Activated naive CD8-positive, alpha-beta T cell treated with anti-CD3 and anti-CD28 coated beads, Interleukin-2, amount 50 U/mL, for 24 hours (primary cell): Measurements from ENCODE around the gene SMOC2.

Experiments
- ATAC-seq: fragments of 150-1000 bp; cut with Tn5 transposase; one replicate; pipeline ENCODE4 v1.10.0; 2021
- DNase-seq: peaks from one replicate; pipeline ENCODE4 v3.0.0; 2021
- H3K27ac Mint-ChIP-seq: one replicate; pipeline ENCODE4 v1.8.0; 2021; ENCODE audit warnings: mild to moderate bottlenecking, mixed read lengths
- H3K27me3 Mint-ChIP-seq: one replicate; pipeline ENCODE4 v1.8.0; 2021; ENCODE audit warnings: mixed read lengths
- H3K36me3 Mint-ChIP-seq: one replicate; pipeline ENCODE4 v1.8.0; 2021; ENCODE audit warnings: low read depth, mixed read lengths
- H3K4me1 Mint-ChIP-seq: one replicate; pipeline ENCODE4 v1.8.0; 2021; ENCODE audit warnings: mixed read lengths
- H3K4me3 Mint-ChIP-seq: one replicate; pipeline ENCODE4 v1.8.0; 2021; ENCODE audit warnings: mild to moderate bottlenecking, moderate library complexity, mixed read lengths
- H3K9me3 Mint-ChIP-seq: one replicate; pipeline ENCODE4 v1.8.0; 2021; ENCODE audit warnings: mixed read lengths

SMOC2 gene

GRCh38 chr6:168473197-168473596 lies 32.2 kb downstream of the SMOC2 start:
- H3K4me3 Mint-ChIP-seq, result no peak overlapping the region
- peaks cover 10% of the 10 kb centered on the region for H3K27me3 Mint-ChIP-seq
- H3K4me1 Mint-ChIP-seq, result no peaks in the 10 kb centered on the region
- no peak for ATAC-seq
- no peak overlapping the region for H3K27ac Mint-ChIP-seq
- H3K36me3 Mint-ChIP-seq, result no peaks in the 10 kb centered on the region
- H3K9me3 Mint-ChIP-seq, result peaks cover 3% of the 10 kb centered on the region
- DNase-seq, result no peak

DNA sequence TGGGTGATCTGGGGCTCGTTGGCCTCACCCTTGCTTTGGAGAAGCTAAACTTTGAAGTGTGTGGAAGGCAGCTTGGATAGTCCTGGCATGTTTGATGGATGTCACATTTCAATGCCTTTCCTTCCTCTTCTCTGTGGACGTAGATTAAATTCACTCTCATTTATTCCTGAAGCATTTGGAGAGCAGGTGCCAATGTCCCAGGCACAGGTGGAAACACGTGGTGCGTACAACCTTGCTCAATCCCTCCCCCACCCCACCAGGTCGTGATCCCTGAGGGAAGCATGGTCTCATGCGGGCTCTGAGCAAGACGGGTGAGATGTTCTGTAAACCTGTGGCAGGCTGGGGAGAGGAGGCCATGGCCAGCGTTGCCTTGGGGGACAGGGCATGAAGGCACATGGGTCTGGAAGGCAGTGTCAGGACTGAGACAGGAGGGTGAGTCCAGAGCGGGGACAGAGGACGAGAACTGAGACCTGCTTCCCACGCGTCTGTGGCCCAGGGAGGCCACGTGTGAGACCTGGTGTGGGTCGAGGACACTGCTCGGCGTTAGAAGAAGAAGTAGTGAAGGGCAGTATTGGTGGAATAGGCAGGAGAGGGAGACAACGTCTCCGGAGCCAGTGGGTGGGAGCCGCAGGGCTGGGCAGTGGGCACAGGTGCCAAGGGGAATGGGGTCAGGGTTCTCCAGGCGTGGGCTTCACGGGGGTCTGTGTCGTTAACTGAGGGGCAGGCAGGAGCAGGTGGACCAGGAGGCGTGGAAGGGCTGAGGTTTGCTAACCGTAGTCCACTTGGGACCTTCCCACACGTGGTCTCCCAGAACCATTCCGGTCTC lies 34.4 kb downstream of the SMOC2 start:
- DNase-seq, result no peak
- no peak for ATAC-seq
- Mint-ChIP-seq H3K27me3 (peaks cover 10% of the 10 kb centered on the region), H3K4me1 (no peaks in the 10 kb centered on the region), H3K4me3 (no peak overlapping the region), H3K27ac (no peak overlapping the region), H3K9me3 (peaks cover 12% of the 10 kb centered on the region), H3K36me3 (no peaks in the 10 kb centered on the region)

DNA sequence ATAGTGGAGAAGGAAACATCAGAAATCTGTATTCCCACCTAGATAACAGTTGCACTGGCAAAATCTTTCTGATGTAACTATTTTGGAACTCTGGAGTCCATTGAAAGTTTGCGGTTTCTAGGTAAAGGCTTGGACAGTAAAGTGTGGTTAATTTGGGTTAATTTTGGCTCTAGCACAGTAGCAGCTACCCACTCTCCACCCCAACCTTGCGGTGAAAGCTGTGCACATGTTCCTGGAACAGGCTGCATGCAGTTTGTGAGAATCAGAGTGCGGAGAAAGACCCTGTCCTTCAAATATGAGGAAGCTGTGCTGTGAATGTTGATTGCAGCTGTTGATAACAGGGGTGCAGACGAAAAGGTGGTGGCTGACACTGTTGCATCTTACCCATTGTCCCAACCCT lies 38.4 kb downstream of the SMOC2 start:
- H3K4me3 Mint-ChIP-seq, result no peak overlapping the region
- peaks cover 16% of the 10 kb centered on the region for H3K9me3 Mint-ChIP-seq
- H3K27me3 Mint-ChIP-seq, result peaks cover 10% of the 10 kb centered on the region
- H3K4me1 Mint-ChIP-seq, result no peaks in the 10 kb centered on the region
- ATAC-seq, result no peak
- no peak overlapping the region for H3K27ac Mint-ChIP-seq
- no peak for DNase-seq
- no peaks in the 10 kb centered on the region for H3K36me3 Mint-ChIP-seq

DNA sequence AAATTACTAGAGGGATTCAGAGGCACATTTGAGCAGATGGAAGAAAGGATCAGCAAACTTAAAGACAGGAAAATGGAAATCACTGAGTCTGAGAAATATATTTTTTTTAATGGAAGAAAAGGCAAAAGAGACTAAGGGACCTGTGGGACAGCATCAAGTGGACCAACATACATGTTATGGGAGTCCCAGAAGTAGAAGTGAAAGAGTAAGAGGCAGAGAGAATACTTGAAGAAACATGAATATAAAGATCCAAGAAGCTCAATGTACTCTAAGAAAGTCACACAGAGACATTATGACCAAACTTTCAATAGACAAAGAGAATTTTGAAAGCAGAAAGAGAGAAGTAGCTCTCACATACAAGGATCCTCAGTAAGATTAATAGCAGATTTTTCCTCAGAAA lies 39.5 kb downstream of the SMOC2 start:
- peaks cover 16% of the 10 kb centered on the region for H3K9me3 Mint-ChIP-seq

DNA sequence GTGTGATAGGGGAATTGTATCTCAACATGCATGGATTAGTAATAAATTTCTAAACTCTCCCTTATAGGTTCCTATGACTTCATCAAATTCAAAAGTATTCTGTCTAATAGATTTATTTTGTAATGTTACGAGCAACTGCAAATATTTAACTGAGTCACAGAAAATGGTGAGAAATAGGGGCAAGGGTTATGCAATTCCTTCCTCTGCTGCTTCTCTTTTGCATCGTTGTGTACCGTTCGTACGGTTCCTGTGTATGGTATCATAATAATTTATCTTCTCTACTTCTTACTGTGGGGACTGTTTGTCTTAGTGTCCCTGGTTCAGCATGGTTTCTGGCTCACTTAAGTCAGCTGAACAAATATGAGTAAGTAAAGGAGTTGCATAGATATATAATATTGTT lies 44.8 kb downstream of the SMOC2 start:
- Mint-ChIP-seq H3K4me1 (no peaks in the 10 kb centered on the region), H3K27me3 (no peaks in the 10 kb centered on the region), H3K27ac (no peak overlapping the region), H3K36me3 (no peaks in the 10 kb centered on the region), H3K4me3 (no peak overlapping the region), H3K9me3 (peaks cover 4% of the 10 kb centered on the region)
- ATAC-seq, result no peak
- no peak for DNase-seq

More for the DNA sequence above, 39.5 kb downstream of the SMOC2 start:
- H3K36me3 Mint-ChIP-seq, result no peaks in the 10 kb centered on the region
- H3K4me1 Mint-ChIP-seq, result no peaks in the 10 kb centered on the region
- DNase-seq (no peak), ATAC-seq (no peak)
- no peak overlapping the region for H3K27ac Mint-ChIP-seq
- H3K4me3 Mint-ChIP-seq, result no peak overlapping the region
- peaks cover 5% of the 10 kb centered on the region for H3K27me3 Mint-ChIP-seq

GRCh38 chr6:168490757-168491156 lies 49.8 kb downstream of the SMOC2 start:
- ATAC-seq (no peak), DNase-seq (no peak)
- H3K27me3 Mint-ChIP-seq, result no peaks in the 10 kb centered on the region
- H3K9me3 Mint-ChIP-seq, result peaks cover 4% of the 10 kb centered on the region
- no peaks in the 10 kb centered on the region for H3K4me1 Mint-ChIP-seq
- no peak overlapping the region for H3K4me3 Mint-ChIP-seq
- no peak overlapping the region for H3K27ac Mint-ChIP-seq
- H3K36me3 Mint-ChIP-seq, result no peaks in the 10 kb centered on the region

GRCh38 chr6:168493976-168494375 lies 53.0 kb downstream of the SMOC2 start:
- Mint-ChIP-seq H3K4me3 (no peak overlapping the region), H3K27ac (no peak overlapping the region), H3K36me3 (no peaks in the 10 kb centered on the region), H3K27me3 (no peaks in the 10 kb centered on the region), H3K9me3 (no peaks in the 10 kb centered on the region), H3K4me1 (no peaks in the 10 kb centered on the region)
- ATAC-seq, result no peak
- DNase-seq, result no peak

- no peak for DNase-seq
- H3K9me3 Mint-ChIP-seq, result no peaks in the 10 kb centered on the region
- no peaks in the 10 kb centered on the region for H3K4me1 Mint-ChIP-seq
- no peaks in the 10 kb centered on the region for H3K27me3 Mint-ChIP-seq
- no peak overlapping the region for H3K27ac Mint-ChIP-seq
- no peak for ATAC-seq
- no peaks in the 10 kb centered on the region for H3K36me3 Mint-ChIP-seq
- no peak overlapping the region for H3K4me3 Mint-ChIP-seq
These were observed 53.7 kb downstream of the SMOC2 start for GRCh38 chr6:168494726-168495125.

DNA sequence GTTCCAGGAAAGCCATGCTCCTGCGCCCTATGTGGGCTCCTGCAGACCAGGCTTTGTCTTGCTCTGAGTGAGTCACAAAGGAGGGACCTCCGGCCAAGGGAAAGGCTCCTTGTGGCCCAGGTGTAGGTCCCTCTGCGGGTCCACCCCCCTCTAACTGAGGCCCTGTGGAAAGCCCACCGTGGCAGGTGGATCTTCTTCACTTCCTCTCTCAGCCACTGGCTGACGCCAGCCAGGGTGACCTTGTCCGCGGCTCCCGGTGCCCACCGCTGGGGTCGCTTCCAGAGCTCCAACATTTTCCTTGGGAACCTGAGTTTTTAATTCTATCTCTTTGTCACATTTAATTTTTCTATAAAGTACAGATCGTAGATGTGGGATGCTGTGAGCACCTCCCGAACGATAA lies 54.1 kb downstream of the SMOC2 start:
- H3K27me3 Mint-ChIP-seq, result no peaks in the 10 kb centered on the region
- no peaks in the 10 kb centered on the region for H3K4me1 Mint-ChIP-seq
- ATAC-seq, result no peak
- DNase-seq, result no peak
- no peaks in the 10 kb centered on the region for H3K9me3 Mint-ChIP-seq
- no peaks in the 10 kb centered on the region for H3K36me3 Mint-ChIP-seq
- H3K4me3 Mint-ChIP-seq, result no peak overlapping the region
- H3K27ac Mint-ChIP-seq, result no peak overlapping the region

- H3K4me1 Mint-ChIP-seq, result no peaks in the 10 kb centered on the region
- H3K27me3 Mint-ChIP-seq, result no peaks in the 10 kb centered on the region
- ATAC-seq, result no peak
- no peak overlapping the region for H3K4me3 Mint-ChIP-seq
- H3K9me3 Mint-ChIP-seq, result no peaks in the 10 kb centered on the region
- no peak overlapping the region for H3K27ac Mint-ChIP-seq
- no peak for DNase-seq
- no peaks in the 10 kb centered on the region for H3K36me3 Mint-ChIP-seq
These were observed 54.7 kb downstream of the SMOC2 start for GRCh38 chr6:168495636-168496035.

DNA sequence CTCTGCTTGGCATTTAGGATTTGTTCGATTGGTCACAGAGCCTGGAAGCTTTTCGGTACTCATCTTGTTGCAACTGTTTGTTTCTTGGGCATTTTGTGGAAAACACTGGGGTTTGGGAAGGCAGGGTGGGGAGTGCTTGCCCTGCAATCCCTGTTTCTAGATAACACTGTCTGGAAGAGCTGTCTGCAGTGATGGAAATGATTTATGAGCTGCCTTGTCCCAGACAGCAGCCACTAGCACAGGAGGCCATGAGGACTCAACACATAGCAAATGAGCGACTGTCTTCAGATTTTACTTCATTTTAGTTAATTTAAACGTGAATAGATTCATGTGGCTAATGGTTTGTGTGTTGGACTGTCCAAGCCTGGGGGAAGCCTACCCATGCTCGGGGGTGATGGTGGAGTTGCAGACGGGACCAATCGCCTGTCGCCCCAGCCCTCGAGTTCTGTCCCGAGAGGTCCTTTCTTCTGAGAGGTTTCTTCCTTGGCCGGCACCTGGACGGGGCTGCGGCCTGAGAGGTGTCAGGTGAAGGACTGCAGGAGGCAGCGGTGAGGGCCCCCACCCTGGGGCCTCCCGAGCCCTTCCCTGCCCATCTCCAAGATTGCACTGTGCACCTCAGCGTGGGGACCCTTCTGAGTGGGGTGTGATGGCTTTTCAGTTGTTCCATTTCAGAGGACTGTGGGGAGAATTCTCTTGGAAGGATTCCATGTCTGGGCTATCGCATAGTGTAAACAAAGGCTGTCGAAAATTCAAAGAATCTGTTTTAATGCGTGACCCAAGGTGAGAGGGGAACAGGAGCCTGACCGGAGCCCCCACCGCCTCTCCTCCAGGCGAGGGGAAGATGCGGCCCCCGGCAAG lies 55.4 kb downstream of the SMOC2 start:
- no peaks in the 10 kb centered on the region for H3K4me1 Mint-ChIP-seq
- no peaks in the 10 kb centered on the region for H3K36me3 Mint-ChIP-seq
- peak overlapping the region; percentile 11 for H3K27ac Mint-ChIP-seq
- H3K4me3 Mint-ChIP-seq, result no peak overlapping the region
- ATAC-seq, result no peak
- no peaks in the 10 kb centered on the region for H3K27me3 Mint-ChIP-seq
- DNase-seq, result no peak
- H3K9me3 Mint-ChIP-seq, result no peaks in the 10 kb centered on the region

DNA sequence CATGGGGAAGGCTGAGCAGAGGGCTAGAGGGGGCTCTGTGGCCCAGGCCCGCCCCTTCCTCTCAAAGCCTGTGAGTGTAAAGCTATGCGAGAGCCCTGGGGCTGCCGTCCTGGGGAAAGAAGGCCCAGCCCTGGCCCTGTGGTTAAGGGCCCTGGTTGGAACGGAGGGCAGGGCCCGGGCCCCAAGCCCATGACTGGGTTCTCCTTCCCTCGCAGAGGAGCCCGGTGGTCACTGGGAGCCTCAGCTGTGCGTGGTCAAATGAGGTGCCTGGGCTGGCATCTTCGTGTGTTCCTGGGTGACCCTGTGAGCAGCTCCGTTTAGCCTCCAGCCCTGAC lies 56.0 kb downstream of the SMOC2 start:
- ATAC-seq, result no peak
- H3K4me1 Mint-ChIP-seq, result no peaks in the 10 kb centered on the region
- no peak overlapping the region for H3K4me3 Mint-ChIP-seq
- H3K27ac Mint-ChIP-seq, result no peak overlapping the region
- H3K27me3 Mint-ChIP-seq, result no peaks in the 10 kb centered on the region
- no peak for DNase-seq
- H3K36me3 Mint-ChIP-seq, result no peaks in the 10 kb centered on the region
- H3K9me3 Mint-ChIP-seq, result no peaks in the 10 kb centered on the region

- no peak overlapping the region for H3K27ac Mint-ChIP-seq
- ATAC-seq (no peak), DNase-seq (no peak)
- H3K4me3 Mint-ChIP-seq, result no peak overlapping the region
- H3K9me3 Mint-ChIP-seq, result no peaks in the 10 kb centered on the region
- no peaks in the 10 kb centered on the region for H3K4me1 Mint-ChIP-seq
- H3K27me3 Mint-ChIP-seq, result no peaks in the 10 kb centered on the region
- H3K36me3 Mint-ChIP-seq, result no peaks in the 10 kb centered on the region
These were observed 56.4 kb downstream of the SMOC2 start for GRCh38 chr6:168497381-168497780.

DNA sequence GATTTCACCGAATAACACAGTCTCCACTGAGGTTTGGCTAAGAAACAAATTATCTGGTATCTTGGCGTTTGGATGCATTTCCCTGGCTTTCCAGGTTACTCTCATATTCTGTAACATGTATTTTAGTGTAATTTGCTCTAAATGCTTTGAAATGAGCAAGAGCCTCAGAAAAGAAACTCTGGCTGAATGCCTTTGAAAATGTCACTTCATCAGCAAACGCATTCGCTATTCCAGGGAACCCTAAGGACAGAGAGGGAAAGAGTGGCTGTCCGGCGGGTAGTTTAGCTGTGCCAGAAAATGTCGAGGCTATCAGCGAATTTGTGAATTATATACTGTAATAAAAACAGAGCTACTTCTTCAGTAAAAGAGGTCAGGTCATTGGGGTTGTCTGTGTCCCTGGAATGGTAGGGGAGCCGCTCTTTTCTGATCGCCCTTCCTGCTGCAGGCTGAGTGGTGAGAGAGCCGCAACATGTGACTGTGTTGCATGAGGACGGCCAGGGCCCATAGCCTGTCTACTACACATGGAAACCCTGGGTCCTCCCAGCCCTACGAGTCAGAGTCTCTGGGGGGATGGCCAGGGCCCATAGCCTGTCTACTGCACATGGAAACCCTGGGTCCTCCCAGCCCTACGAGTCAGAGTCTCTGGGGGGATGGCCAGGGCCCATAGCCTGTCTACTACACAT lies 57.3 kb downstream of the SMOC2 start:
- no peaks in the 10 kb centered on the region for H3K27me3 Mint-ChIP-seq
- H3K9me3 Mint-ChIP-seq, result no peaks in the 10 kb centered on the region
- H3K36me3 Mint-ChIP-seq, result no peaks in the 10 kb centered on the region
- H3K27ac Mint-ChIP-seq, result no peak overlapping the region
- no peak overlapping the region for H3K4me3 Mint-ChIP-seq
- no peaks in the 10 kb centered on the region for H3K4me1 Mint-ChIP-seq
- ATAC-seq (no peak), DNase-seq (no peak)
